Keratinocyte (primary cell): ENCODE data around the gene DGKQ.

ENCODE experiments used
- CTCF ChIP-seq, 3 experiments: IDR thresholded peaks in 1 of 3; conservative IDR thresholded peaks in 1 of 3; optimal IDR thresholded peaks in 1 of 3; 2 replicates in 2 of 3; 3 replicates in 1 of 3; pipeline versions ENCODE3 to v1.5.1; 2011; ENCODE audit warnings: low read length in 3 of 3, mild to moderate bottlenecking in 3 of 3, moderate library complexity in 2 of 3, control low read depth in 1 of 3, inconsistent platforms in 1 of 3; ENCODE audit not compliant: insufficient read depth in 2 of 3; ENCODE audit errors: extremely low read depth in 1 of 3
- EZH2 ChIP-seq: IDR thresholded peaks from one replicate; pipeline ENCODE4 v1.6.1; 2012; ENCODE audit warnings: inconsistent platforms, mild to moderate bottlenecking, low read length, moderate library complexity

DNA sequence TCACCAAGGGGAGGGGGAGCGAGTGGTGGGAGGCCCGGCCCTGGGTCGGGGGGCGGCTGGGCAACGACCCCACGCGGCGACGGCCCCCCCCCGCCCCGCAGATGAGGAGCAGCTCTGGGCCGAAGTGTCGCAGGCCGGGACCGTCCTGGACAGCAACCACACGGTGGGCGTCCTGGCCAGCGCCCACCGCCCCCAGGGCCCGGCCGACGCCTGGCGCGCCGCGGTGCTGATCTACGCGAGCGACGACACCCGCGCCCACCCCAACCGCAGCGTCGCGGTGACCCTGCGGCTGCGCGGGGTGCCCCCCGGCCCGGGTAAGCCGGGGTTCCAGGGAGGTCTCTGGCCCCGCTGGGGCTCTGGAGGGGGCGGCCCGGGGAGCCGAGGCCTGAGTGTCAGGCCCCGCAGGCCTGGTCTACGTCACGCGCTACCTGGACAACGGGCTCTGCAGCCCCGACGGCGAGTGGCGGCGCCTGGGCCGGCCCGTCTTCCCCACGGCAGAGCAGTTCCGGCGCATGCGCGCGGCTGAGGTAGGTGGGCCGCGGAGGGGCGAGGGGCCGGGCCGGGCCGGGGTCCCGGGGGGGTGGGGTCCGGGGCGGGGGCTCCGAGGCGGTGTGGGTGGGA is 29.4 kb upstream of the DGKQ start:
- TF ChIP-seq CTCF (optimal IDR thresholded peaks at IDR 0.05 in 1 of 3, IDR thresholded peaks at IDR 0.05 in 1 of 3, conservative IDR thresholded peaks at IDR 0.05 in 1 of 3; ENCODE audit: extremely low read depth in 1 of 3, insufficient read depth in 2 of 3, low read length in 3 of 3) (no peak), EZH2 (no peak)
